H1 (cell line): ENCODE measurements around the gene ADAMTS17. TPM values are rescaled to one million over a fixed set of nuclear protein-coding genes. Genes with fewer than 3 reads are reported as not detected.
A peak's percentile ranks its signal among the peaks of the same experiment; 100 is the strongest.

Experiments used
- CTCF ChIA-PET: fragments of 300-600 bp; sonication (Branson Sonifier 250); formaldehyde crosslinking; loops from one replicate; lab custom pipeline; 2021; ENCODE audit not compliant: partially characterized antibody; lab: Charles Lee
- POLR2A ChIA-PET: fragments of 300-600 bp; sonication (Branson Sonifier 250); formaldehyde crosslinking; loops from one replicate; lab custom pipeline; 2021; ENCODE audit warnings: inconsistent platforms; ENCODE audit not compliant: partially characterized antibody; lab: Charles Lee
- DNase-seq, 2 experiments: peaks; one replicate each; pipeline versions ENCODE4 v3.0.0 to v3.0.0-alpha.2; 2010 to 2022; ENCODE audit warnings: low spot score in 2 of 2, low read depth in 1 of 2, mixed read lengths in 1 of 2
- FAIRE-seq: peaks from 2 replicates; lab custom pipeline; 2011; peaks lifted over from hg19 to GRCh38; lab: Jason Lieb, UNC
- H2AFZ ChIP-seq: 2 replicates; pipeline ENCODE4 v1.8.1; 2012; ENCODE audit warnings: low read length, inconsistent platforms
- H2AK5ac ChIP-seq: 2 replicates; pipeline ENCODE4 v1.6.1; 2013; ENCODE audit warnings: low read depth, low read length
- H2BK120ac ChIP-seq: replicated peaks from 2 replicates; pipeline ENCODE3; 2013; ENCODE audit warnings: low read depth, low read length, inconsistent platforms
- H2BK12ac ChIP-seq: 2 replicates; pipeline ENCODE4 v1.6.1; 2013; ENCODE audit warnings: low read depth, low read length
- H2BK15ac ChIP-seq: 2 replicates; pipeline ENCODE4 v1.6.1; 2013; ENCODE audit warnings: low read length
- H2BK20ac ChIP-seq: 2 replicates; pipeline ENCODE4 v1.6.1; 2013; ENCODE audit warnings: low read length
- H2BK5ac ChIP-seq: 2 replicates; pipeline ENCODE4 v1.6.1; 2013; ENCODE audit warnings: low read depth, low read length
- H3K14ac ChIP-seq: 2 replicates; pipeline ENCODE4 v1.6.1; 2013; ENCODE audit warnings: inconsistent platforms; ENCODE audit not compliant: insufficient read length
- H3K18ac ChIP-seq: 2 replicates; pipeline ENCODE4 v1.6.1; 2013; ENCODE audit warnings: low read length; ENCODE audit errors: extremely low read depth
- H3K23ac ChIP-seq: 2 replicates; pipeline ENCODE4 v1.6.1; 2013; ENCODE audit warnings: inconsistent platforms; ENCODE audit not compliant: insufficient read length
- H3K23me2 ChIP-seq: 2 replicates; pipeline ENCODE4 v1.6.1; 2013; ENCODE audit warnings: low read depth, low read length
- H3K27ac ChIP-seq: 2 replicates; pipeline ENCODE4 v1.6.1; 2011; ENCODE audit warnings: low read depth, low read length, inconsistent platforms
- H3K27me3 ChIP-seq, 4 experiments: replicated peaks in 1 of 4; 1 replicate in 1 of 4; 2 replicates in 3 of 4; pipeline versions ENCODE4 v1.6.1 to v1.8.1; 2011 to 2013; ENCODE audit warnings: low read length in 3 of 4, mild to moderate bottlenecking in 3 of 4, inconsistent platforms in 2 of 4, mixed read lengths in 2 of 4, moderate library complexity in 1 of 4; ENCODE audit not compliant: control insufficient read depth in 3 of 4, insufficient read depth in 3 of 4; ENCODE audit errors: extremely low read depth in 1 of 4
- H3K36me3 ChIP-seq, 4 experiments: 2 replicates each; pipeline versions ENCODE4 v1.6.1 to v1.8.1; 2011 to 2013; ENCODE audit warnings: mild to moderate bottlenecking in 4 of 4, low read length in 3 of 4, moderate library complexity in 2 of 4, control low read depth in 1 of 4, inconsistent platforms in 1 of 4; ENCODE audit not compliant: insufficient read depth in 4 of 4, control insufficient read depth in 2 of 4
- H3K4ac ChIP-seq: replicated peaks from 2 replicates; pipeline ENCODE3; 2013; ENCODE audit warnings: low read length, low read depth, mixed read lengths, inconsistent platforms; ENCODE audit not compliant: insufficient read length
- H3K4me1 ChIP-seq, 4 experiments: replicated peaks in 1 of 4; 1 replicate in 1 of 4; 2 replicates in 3 of 4; pipeline versions ENCODE4 v1.6.1 to v1.8.1; 2011 to 2013; ENCODE audit warnings: low read length in 3 of 4, inconsistent platforms in 2 of 4, mixed read lengths in 1 of 4; ENCODE audit not compliant: insufficient read depth in 4 of 4, control insufficient read depth in 3 of 4
- H3K4me2 ChIP-seq, 2 experiments: 2 replicates each; pipeline versions ENCODE4 v1.6.1 to v1.8.1; 2011 to 2013; ENCODE audit warnings: low read depth in 2 of 2, low read length in 2 of 2, control low read depth in 1 of 2, inconsistent platforms in 1 of 2, mild to moderate bottlenecking in 1 of 2; ENCODE audit not compliant: insufficient read depth in 1 of 2
- H3K4me3 ChIP-seq, 4 experiments: fragments of 200-600, 300-600 bp in 1 of 4; sonication (generic), shearing (Covaris generic), sonication (Bioruptor Twin) in 1 of 4; 2 replicates each; pipeline versions ENCODE4 v1.5.1 to v1.8.1; 2011 to 2016; ENCODE audit warnings: low read length in 4 of 4, low read depth in 3 of 4, control low read depth in 2 of 4, inconsistent platforms in 2 of 4, mild to moderate bottlenecking in 2 of 4, mixed read lengths in 1 of 4, moderate library complexity in 1 of 4; ENCODE audit not compliant: insufficient read depth in 2 of 4; ENCODE audit errors: extremely low read depth in 1 of 4
- H3K56ac ChIP-seq: replicated peaks from 2 replicates; pipeline ENCODE3; 2013; ENCODE audit warnings: low read depth, mild to moderate bottlenecking, mixed read lengths, low read length, inconsistent platforms; ENCODE audit not compliant: insufficient read length
- H3K79me1 ChIP-seq: 2 replicates; pipeline ENCODE4 v1.6.1; 2013; ENCODE audit warnings: low read depth, low read length, control low read depth
- H3K79me2 ChIP-seq, 2 experiments: 2 replicates each; pipeline versions ENCODE4 v1.6.1 to v1.8.1; 2012 to 2013; ENCODE audit warnings: low read length in 2 of 2, mild to moderate bottlenecking in 2 of 2, inconsistent platforms in 1 of 2; ENCODE audit not compliant: insufficient read depth in 2 of 2, control insufficient read depth in 1 of 2
- H3K9ac ChIP-seq, 4 experiments: replicated peaks in 1 of 4; 1 replicate in 1 of 4; 2 replicates in 3 of 4; pipeline versions ENCODE4 v1.6.1 to v1.8.1; 2011 to 2013; ENCODE audit warnings: low read depth in 3 of 4, low read length in 3 of 4, control low read depth in 2 of 4, mild to moderate bottlenecking in 2 of 4, moderate library complexity in 2 of 4, inconsistent platforms in 1 of 4; ENCODE audit errors: extremely low read depth in 1 of 4
- H3K9me3 ChIP-seq, 2 experiments: 2 replicates each; pipeline versions ENCODE4 v1.6.1 to v1.8.1; 2012 to 2013; ENCODE audit warnings: mild to moderate bottlenecking in 2 of 2, moderate library complexity in 2 of 2, control low read depth in 1 of 2, inconsistent platforms in 1 of 2, low read depth in 1 of 2, low read length in 1 of 2, mixed read lengths in 1 of 2; ENCODE audit not compliant: insufficient read depth in 2 of 2
- H4K20me1 ChIP-seq, 2 experiments: replicated peaks in 1 of 2; 2 replicates each; pipeline versions ENCODE3 to v1.8.1; 2011 to 2013; ENCODE audit warnings: inconsistent platforms in 2 of 2, low read length in 2 of 2, mild to moderate bottlenecking in 1 of 2; ENCODE audit not compliant: insufficient read depth in 2 of 2, control insufficient read depth in 1 of 2
- H4K5ac ChIP-seq: 2 replicates; pipeline ENCODE4 v1.6.1; 2013; ENCODE audit warnings: low read length, low read depth, mixed read lengths, inconsistent platforms; ENCODE audit not compliant: insufficient read length
- H4K8ac ChIP-seq: 2 replicates; pipeline ENCODE4 v1.8.0; 2013; ENCODE audit warnings: mild to moderate bottlenecking, moderate library complexity, low read length, inconsistent platforms; ENCODE audit not compliant: insufficient read depth; ENCODE audit errors: extremely low read depth
- H4K91ac ChIP-seq: replicated peaks from 2 replicates; pipeline ENCODE3; 2013; ENCODE audit warnings: low read length, mixed read lengths, inconsistent platforms; ENCODE audit not compliant: insufficient read length
- BRCA1 ChIP-seq: IDR thresholded peaks from 2 replicates; pipeline ENCODE4 v1.6.1; 2012; ENCODE audit warnings: low read depth, low read length, improper control_type of control experiment
- JUND ChIP-seq: IDR thresholded peaks from 2 replicates; pipeline ENCODE4 v1.6.1; 2011; ENCODE audit warnings: mild to moderate bottlenecking, improper control_type of control experiment, low read length
- PHF8 ChIP-seq: fragments of 200-600 bp; sonication (generic); conservative IDR thresholded peaks from 2 replicates; pipeline ENCODE4 v1.7.1; 2012; ENCODE audit warnings: low read depth, mild to moderate bottlenecking, inconsistent platforms, low read length, moderate library complexity
- POLR2AphosphoS5 ChIP-seq: IDR thresholded peaks from 2 replicates; pipeline ENCODE4 v1.6.1; 2011; ENCODE audit warnings: low read depth, low read length
- WGBS, 2 experiments: shearing (Covaris generic) in 1 of 2; methylation state at CpG; one replicate each; pipeline versions ENCODE4 v1.1.6 to v1.1.7; 2013 to 2015; ENCODE audit warnings: low lambda C conversion rate in 2 of 2, mixed read lengths in 2 of 2, inconsistent platforms in 1 of 2, low coverage in 1 of 2, missing lambda C conversion rate in 1 of 2; ENCODE audit not compliant: insufficient replicate concordance in 2 of 2, insufficient coverage in 1 of 2, insufficient read length in 1 of 2; ENCODE audit errors: extremely low coverage in 1 of 2, missing lambda C conversion rate in 1 of 2; 5-methylcytosine and 5-hydroxymethylcytosine counted together
- polyA plus RNA-seq, 7 experiments: library from polyadenylated mRNA; depleted of rRNA in 3 of 7; stranded (reverse) in 5 of 7; unstranded in 2 of 7; fragments of >200 nt in 5 of 7; fragments of 200-250 nt in 2 of 7; gene quantifications; 1 replicate in 5 of 7; 2 replicates in 1 of 7; 4 replicates in 1 of 7; pipeline versions ENCODE4 v1.2.1 to v1.2.3, GENCODE V29; 2011 to 2013; ENCODE audit warnings: missing spikeins in 2 of 7, mixed read lengths in 2 of 7
- total RNA-seq: library from RNA; stranded (reverse); fragmentation: NEBNext Ultra II Directional; extraction: Animal tissue kit (Norgen Biotek cat#: 25700); gene quantifications from 2 replicates; pipeline ENCODE4 v1.2.1, GENCODE V29; 2021

The ADAMTS17 gene
- total and polyA plus RNA-seq, 2 of the 8 experiments (the other 6 are each of a cell fraction or from before 2014, with no cell fraction given): 0.51 to 1.7 TPM

DNA sequence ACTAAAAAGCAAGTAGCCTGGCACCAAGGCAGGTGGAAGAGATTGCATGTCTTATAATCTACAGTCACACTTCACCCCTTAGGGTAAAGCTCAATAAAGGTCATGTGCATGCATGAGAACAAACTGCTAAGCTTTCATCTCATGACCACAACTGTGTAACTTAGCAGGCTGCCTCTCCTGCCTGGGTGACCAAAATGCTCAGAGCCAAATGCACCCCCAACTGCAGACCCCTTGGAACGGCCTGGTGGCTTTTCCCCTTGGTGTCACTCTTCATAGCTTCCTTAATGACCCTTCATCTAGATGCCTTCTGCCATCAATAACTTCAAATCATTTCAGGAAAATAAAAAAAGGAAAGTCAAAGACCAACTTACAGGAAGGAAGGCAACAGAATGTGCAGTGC lies 88.1 kb downstream of the ADAMTS17 start:
- H3K36me3 ChIP-seq: no peaks in the 10 kb centered on the region
- no peaks in the 10 kb centered on the region for H3K79me2 ChIP-seq
- no peaks in the 10 kb centered on the region; a peak in 2 of 4 replicates for H3K9me3 ChIP-seq
- no peak overlapping the region for H3K4me3 ChIP-seq
- no peak overlapping the region for H2BK20ac ChIP-seq
- H4K5ac ChIP-seq: no peak overlapping the region
- H4K8ac ChIP-seq: no peak overlapping the region
- ChIA-PET POLR2A (no interaction called here), CTCF (no interaction called here)
- FAIRE-seq (no peak), DNase-seq (peak in 1 of 2 experiments; percentile 10)
- H2BK15ac ChIP-seq: no peak overlapping the region
- no peak overlapping the region for H3K27ac ChIP-seq
- H2BK12ac ChIP-seq: no peak overlapping the region
- H3K4me2 ChIP-seq: no peak overlapping the region
- no peaks in the 10 kb centered on the region for H3K27me3 ChIP-seq
- no peak overlapping the region for H3K9ac ChIP-seq
- H3K4ac ChIP-seq: no peak overlapping the region
- H4K91ac ChIP-seq: no peak overlapping the region
- WGBS, 2 experiments: 88% methylated on average over 1 of the region's 1 CpG; no CpG with 5 or more reads in 1 of the 2 experiments
- H2BK120ac ChIP-seq: no peak overlapping the region
- H2AK5ac ChIP-seq: no peak overlapping the region
- H3K14ac ChIP-seq: no peak overlapping the region
- H3K23ac ChIP-seq: no peak overlapping the region
- no peak overlapping the region for H3K56ac ChIP-seq
- H2AFZ ChIP-seq: no peak overlapping the region
- H3K23me2 ChIP-seq: no peaks in the 10 kb centered on the region
- H4K20me1 ChIP-seq: no peaks in the 10 kb centered on the region
- no peak overlapping the region for H2BK5ac ChIP-seq
- H3K18ac ChIP-seq: no peak overlapping the region
- H3K79me1 ChIP-seq: no peaks in the 10 kb centered on the region
- no peaks in the 10 kb centered on the region for H3K4me1 ChIP-seq
- TF ChIP-seq BRCA1 (no peak), JUND (no peak), PHF8 (no peak), POLR2AphosphoS5 (no peak)
